NOMO-1 treated with DMSO at 0.1 percent for 48 hours (cell line): ENCODE results near the gene CYP46A1.
"Not testable (repeated sequence)": the region's sequence is repeated elsewhere in the genome, so short reads cannot be mapped to it uniquely, and the experiment has no call there.

Source experiments
- DNase-seq: peaks from one replicate; lab custom pipeline; 2025; ENCODE audit not compliant: unreplicated experiment; lab: John Stamatoyannopoulos, UW

Gene CYP46A1

GRCh38 chr14:99754141-99755067 is 70.3 kb downstream of the CYP46A1 start:
- DNase-seq: no peak

GRCh38 chr14:99755068-99755405 is 70.9 kb downstream of the CYP46A1 start:
- DNase-seq: no peak

- no peak for DNase-seq
These were observed 71.8 kb downstream of the CYP46A1 start for GRCh38 chr14:99755629-99756603.

- no peak for DNase-seq
These were observed 72.7 kb downstream of the CYP46A1 start for GRCh38 chr14:99756796-99757195.

GRCh38 chr14:99757331-99758070 is 73.4 kb downstream of the CYP46A1 start:
- DNase-seq: no peak

GRCh38 chr14:99758121-99758821 is 74.2 kb downstream of the CYP46A1 start:
- DNase-seq: no peak

- no peak for DNase-seq
These were observed 74.9 kb downstream of the CYP46A1 start for GRCh38 chr14:99758872-99759545.

- DNase-seq: no peak
These were observed 75.4 kb downstream of the CYP46A1 start for GRCh38 chr14:99759546-99759925.

- no peak for DNase-seq
These were observed 76.7 kb downstream of the CYP46A1 start for GRCh38 chr14:99760817-99761216.

- DNase-seq: not testable (repeated sequence)
These were observed 78.8 kb downstream of the CYP46A1 start for GRCh38 chr14:99762911-99763310.

- no peak for DNase-seq
These were observed 79.6 kb downstream of the CYP46A1 start for GRCh38 chr14:99763527-99764221.

- DNase-seq: no peak
These were observed 80.2 kb downstream of the CYP46A1 start for GRCh38 chr14:99764222-99764706.

GRCh38 chr14:99768381-99768780 is 84.3 kb downstream of the CYP46A1 start:
- DNase-seq: no peak

GRCh38 chr14:99769123-99769522 is 85.0 kb downstream of the CYP46A1 start:
- no peak for DNase-seq

- no peak for DNase-seq
These were observed 85.7 kb downstream of the CYP46A1 start for GRCh38 chr14:99769799-99770198.

GRCh38 chr14:99772371-99773283 is 88.5 kb downstream of the CYP46A1 start:
- DNase-seq: no peak

- no peak for DNase-seq
These were observed 89.7 kb downstream of the CYP46A1 start for GRCh38 chr14:99773521-99774497.
